NCI-H526 (cell line): ENCODE data around the gene MAP6.

Experiments used
- DNase-seq, 2 experiments: peaks; one replicate each; lab custom pipeline; 2025; lab: John Stamatoyannopoulos, UW

Gene MAP6

GRCh38 chr11:75549370-75549958, 119.4 kb downstream of the MAP6 start:
- DNase-seq, result no peak

DNA sequence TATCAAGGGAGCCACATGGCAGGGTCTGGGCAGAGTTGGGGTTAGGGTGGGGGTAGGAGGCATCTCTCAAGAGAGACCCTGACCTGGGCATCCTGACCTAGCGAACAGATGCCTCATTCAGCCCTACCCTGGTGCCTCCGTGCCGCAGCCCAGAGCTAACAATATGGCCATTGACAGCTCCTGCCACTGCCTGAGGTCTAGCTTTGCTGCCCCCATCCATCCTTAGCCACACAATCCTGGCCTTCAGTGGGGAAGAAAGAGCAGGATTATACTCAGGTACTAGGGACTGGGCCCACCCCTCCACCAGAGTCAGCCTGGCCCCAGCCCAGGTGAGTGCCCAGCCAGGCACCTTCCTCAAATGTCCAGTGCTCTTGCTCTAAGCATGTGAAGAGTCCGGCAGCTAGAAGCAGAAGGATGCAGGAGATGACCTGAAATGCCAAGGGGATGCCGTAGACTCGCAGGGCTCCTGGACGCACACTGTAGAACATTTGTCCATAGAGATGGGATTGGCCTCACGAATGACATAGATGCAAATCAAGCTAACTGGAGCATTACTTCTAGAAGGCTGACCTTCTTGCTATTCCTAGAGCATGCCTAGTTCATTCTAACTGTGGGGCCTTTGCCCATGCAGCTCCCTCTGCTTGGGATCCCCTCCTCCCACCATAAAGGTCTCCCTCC, 120.1 kb downstream of the MAP6 start:
- no peak for DNase-seq

GRCh38 chr11:75547617-75548058, 121.2 kb downstream of the MAP6 start:
- DNase-seq, result peak in 1 of 2 experiments; percentile 70

- no peak for DNase-seq
Observed at GRCh38 chr11:75547177-75547576, 121.7 kb downstream of the MAP6 start.

- no peak for DNase-seq
Observed at GRCh38 chr11:75543806-75544205, 125.0 kb downstream of the MAP6 start.

GRCh38 chr11:75542088-75542438, 126.8 kb downstream of the MAP6 start:
- DNase-seq, result no peak

DNA sequence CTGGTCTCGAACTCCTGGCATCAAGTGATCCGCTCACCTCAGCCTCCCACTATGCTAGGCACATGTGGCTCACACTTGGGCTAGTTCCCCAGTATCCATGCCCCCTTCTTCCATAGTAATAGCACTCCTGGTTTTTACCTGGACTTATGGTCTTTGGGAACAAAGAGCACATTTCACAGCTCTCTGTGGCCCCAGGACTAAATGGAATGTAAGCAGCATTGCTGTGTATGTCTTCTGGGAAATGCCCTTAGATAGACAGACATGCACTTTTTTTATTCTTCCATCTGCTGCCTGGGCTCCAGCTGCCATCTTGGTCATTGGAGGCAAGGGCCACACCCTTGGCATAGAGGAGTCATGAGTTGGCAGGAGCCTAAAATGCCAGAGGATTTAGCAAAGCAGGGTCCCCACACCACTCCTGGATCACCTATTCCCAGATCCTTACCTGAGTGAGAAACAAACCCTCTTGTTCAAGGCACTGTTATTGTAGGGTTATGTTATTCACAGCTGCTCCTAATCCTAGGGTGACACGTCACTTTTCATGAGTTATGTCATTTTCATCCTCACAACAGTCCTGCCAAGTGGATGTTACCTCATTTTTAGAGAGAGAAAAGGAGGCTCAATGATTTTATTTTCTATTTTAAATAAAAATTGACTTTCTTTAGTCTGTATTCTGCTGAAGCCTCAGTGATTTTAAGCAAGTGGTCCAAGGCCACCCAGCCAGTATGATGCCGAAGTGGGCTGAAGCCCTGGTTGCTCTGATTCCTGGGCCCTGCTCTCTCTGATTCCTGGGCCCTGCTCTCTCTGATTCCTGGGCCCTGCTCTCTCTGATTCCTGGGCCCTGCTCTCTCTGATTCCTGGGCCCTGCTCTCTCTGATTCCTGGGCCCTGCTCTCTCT, 127.4 kb downstream of the MAP6 start:
- DNase-seq, result no peak

DNA sequence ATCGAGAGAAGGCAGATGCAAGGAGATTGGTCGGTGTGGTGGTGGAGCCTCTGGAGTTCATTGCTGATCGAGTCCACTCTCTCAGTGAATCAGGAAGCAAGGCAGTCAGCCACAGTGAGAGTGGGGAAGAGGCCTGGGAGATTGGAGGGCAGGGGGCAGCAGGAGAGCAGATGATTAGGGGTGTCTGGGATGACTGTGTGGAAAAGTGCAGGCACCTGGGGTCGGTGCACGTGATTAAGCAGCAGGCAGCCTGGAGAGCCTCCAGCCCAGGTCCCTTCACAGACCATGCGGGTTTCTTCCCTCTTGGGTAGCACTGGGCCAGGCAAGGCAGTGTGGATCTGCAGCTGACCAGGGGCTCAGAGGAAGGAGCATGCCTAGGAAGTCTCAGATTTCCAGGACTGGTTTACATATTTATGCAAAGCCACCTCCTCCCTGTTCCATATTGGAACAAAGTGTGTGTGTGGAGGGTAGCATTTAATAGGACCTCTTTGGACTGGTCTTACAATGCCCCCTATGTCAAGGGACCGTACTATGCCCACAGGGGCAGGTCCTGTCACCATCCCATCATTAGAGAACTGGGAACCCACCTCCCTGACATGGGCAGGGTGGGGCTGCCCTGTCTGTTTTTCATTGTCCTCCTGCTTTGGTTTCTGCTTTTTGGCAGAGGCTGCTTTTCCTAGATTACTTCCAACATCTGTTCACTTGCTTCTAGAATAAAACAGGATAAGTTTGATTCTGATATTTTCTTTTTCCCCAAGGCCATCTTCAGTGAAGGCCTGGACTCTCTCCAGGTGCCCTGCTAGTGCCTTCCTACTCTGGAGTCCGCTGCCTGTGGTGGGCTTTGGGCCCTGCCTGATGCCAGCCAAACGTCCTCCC, 129.1 kb downstream of the MAP6 start:
- DNase-seq, result peak; percentile 84 to 90

GRCh38 chr11:75538150-75538942, 130.5 kb downstream of the MAP6 start:
- DNase-seq, result no peak

DNA sequence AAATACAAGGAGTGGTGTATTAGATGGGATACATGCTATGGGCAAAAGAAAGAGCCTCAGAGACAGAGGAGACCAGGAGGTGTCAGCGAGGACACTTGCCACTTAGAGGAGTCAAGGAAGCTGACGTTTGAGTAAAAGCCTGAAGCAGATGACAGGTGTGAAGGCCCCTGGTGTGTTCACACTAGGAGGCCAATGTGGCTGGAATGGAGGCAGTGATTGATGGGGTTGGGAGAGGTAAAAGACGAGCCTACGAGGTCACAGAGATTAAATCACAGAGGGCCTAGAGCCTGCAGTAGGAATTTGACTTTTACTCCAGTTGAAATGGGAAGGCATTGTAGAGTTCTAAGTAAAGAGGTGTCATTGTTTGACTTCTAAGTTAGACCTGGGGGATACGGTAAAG, 131.1 kb downstream of the MAP6 start:
- DNase-seq, result no peak
